Subcutaneous adipose tissue (tissue), 4 donors: Measurements from ENCODE around the gene KCNQ4. TPM values are rescaled to one million over a fixed set of nuclear protein-coding genes. Genes with fewer than 3 reads are reported as not detected.

Experiments
- CTCF ChIP-seq: fragments of 450-650 bp; IDR thresholded peaks from one replicate; pipeline ENCODE4 v1.5.1; 2016; ENCODE audit warnings: low read depth, mild to moderate bottlenecking, control low read depth, antibody characterized with exemption, moderate library complexity
- total RNA-seq, 4 donors: library from RNA; depleted of rRNA; stranded (reverse); fragments of >200 nt; gene quantifications; one replicate each; pipeline ENCODE4 v1.1.0, GENCODE V29; 2016

Gene KCNQ4
- total RNA-seq, 4 donors from 2014 or later: 0.34 to 1.1 (median 0.49) TPM; not detected in 1

GRCh38 chr1:40801742-40802077 lies 18.1 kb downstream of the KCNQ4 start:
- TF ChIP-seq CTCF: no peak

DNA sequence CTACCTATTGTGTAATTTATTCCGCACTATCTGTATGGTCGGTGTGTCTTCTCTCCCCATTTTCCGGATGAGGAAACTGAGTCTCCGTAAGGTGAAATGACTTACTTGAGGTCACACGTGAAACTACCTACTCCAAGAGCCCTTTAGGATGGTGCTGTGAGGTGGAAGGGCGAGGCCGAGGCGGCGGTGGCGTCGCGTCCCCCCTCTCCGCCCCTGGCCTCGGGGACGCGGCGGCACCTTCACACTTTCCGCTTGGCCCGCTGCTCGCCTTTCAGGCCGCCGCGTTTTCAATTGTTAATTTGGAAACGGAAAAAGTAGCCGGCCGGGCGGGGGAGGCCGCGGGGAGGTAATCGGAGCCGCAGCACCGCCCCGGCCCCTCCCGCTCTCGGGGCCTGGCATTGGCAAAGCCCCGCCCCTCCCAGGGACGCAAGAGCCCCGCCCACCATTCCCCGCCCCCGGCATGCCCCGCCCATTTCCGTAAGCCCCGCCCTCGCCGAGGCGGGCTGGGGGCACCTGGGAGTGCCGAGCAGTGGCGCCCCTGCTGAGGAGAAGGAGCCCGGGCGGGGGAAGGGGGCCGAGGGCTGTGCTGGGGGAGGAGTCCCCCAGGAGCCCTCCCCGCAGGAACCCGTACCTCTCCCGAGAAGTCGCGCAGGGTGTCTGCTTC lies 18.6 kb downstream of the KCNQ4 start:
- TF ChIP-seq CTCF: no peak

GRCh38 chr1:40802742-40803113 lies 19.1 kb downstream of the KCNQ4 start:
- TF ChIP-seq CTCF: no peak

DNA sequence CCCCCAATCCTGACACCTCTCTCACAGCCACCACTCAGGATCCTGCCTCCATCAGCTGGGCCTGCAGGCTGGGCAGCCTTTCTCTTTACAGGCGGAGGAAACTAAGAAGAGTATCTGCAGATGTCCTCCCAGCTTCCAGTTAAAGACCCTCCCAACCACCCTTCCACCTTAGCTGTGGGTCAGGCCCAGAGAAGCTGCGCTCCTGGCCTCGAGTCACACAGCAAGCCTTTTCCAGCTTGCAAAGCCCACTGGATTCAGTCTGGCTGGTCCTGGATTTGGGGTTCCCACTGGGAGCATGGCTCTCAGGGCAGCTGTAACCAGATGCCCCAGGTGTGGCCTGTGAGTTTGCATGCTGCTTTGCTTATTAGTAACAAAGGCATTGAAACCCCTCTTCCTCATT lies 19.9 kb downstream of the KCNQ4 start:
- no peak for TF ChIP-seq CTCF

DNA sequence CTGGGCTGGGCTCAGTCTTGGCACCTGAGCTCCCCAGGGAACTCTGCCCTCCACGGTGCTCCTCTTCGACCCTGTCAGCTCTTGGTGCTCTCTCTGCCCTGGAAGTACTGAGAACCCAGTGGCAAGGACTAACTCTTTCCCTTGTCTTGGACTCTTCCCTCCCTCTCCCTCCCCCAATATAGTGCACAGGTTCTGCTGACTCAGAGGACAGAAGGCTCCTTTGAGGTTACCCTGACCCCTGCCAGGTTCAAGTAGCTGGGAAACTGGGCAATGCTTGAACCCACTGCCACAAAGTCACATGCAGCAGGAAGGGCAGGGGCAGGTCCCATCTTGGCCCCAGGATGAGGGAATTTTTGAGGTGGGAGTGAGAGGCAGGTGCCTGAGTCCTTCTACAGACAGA lies 20.3 kb downstream of the KCNQ4 start:
- TF ChIP-seq CTCF: no peak

DNA sequence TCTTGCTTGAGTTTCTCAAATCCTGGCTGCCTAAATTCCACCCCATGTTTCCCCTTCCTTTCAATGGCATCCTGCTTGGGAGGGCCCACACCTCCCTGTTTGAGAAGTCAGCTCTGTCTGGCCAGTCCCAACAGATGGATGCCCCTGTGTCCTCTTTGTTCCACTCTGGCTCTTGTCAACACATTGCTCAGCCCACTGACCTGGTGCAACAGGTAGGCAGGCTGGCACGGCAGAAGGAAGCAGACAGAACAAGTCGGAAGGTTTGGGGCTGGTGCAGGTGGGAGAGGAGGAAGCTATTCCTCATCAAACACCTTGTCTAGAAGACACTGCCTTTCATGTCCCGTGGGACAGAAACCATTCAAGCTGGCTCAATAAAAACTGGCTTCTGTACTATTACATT lies 22.7 kb downstream of the KCNQ4 start:
- TF ChIP-seq CTCF: no peak

- TF ChIP-seq CTCF: no peak
These were observed 23.4 kb downstream of the KCNQ4 start for GRCh38 chr1:40806731-40807695.
